ENCODE measurements around the gene SLC25A21. TPM values are rescaled to one million over a fixed set of nuclear protein-coding genes. Genes with fewer than 3 reads are reported as not detected.

SLC25A21 gene
- total and polyA plus RNA-seq, 2 experiments from 2014 or later, result 10.6 to 12.1 TPM

DNA sequence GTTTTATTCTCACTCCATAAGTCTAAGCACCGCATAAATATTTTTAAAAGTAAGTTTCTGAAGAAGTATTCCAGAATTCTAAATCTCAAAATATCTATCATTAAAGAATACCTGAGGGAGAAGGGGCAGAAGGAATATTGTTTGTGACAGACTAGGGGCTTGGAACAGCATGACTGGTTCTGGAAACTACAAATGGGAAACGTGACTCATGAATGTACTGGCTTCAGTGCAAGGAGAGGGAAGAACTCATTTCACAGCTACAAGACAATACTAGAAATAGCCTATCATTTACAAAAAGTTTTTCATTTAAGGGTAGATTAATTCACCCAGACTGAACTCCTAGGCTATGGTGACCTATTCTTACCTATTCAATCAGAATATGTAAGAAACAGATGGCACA, 121.3 kb downstream of the SLC25A21 start (continued):
- no peak for TF ChIP-seq EZH2 (IDR thresholded peaks at IDR 0.05; ENCODE audit: low read depth, unreplicated experiment)
- no peak for TF ChIP-seq EZH2phosphoT487 (IDR thresholded peaks at IDR 0.05; ENCODE audit: unreplicated experiment)
- TF ChIP-seq ZNF331 (CRISPR knock-in tag; IDR thresholded peaks at IDR 0.05; ENCODE audit: low read depth), result no peak
- TF ChIP-seq JUNB (IDR thresholded peaks at IDR 0.05; ENCODE audit: unreplicated experiment), result no peak
- TF ChIP-seq, protein P1, sequence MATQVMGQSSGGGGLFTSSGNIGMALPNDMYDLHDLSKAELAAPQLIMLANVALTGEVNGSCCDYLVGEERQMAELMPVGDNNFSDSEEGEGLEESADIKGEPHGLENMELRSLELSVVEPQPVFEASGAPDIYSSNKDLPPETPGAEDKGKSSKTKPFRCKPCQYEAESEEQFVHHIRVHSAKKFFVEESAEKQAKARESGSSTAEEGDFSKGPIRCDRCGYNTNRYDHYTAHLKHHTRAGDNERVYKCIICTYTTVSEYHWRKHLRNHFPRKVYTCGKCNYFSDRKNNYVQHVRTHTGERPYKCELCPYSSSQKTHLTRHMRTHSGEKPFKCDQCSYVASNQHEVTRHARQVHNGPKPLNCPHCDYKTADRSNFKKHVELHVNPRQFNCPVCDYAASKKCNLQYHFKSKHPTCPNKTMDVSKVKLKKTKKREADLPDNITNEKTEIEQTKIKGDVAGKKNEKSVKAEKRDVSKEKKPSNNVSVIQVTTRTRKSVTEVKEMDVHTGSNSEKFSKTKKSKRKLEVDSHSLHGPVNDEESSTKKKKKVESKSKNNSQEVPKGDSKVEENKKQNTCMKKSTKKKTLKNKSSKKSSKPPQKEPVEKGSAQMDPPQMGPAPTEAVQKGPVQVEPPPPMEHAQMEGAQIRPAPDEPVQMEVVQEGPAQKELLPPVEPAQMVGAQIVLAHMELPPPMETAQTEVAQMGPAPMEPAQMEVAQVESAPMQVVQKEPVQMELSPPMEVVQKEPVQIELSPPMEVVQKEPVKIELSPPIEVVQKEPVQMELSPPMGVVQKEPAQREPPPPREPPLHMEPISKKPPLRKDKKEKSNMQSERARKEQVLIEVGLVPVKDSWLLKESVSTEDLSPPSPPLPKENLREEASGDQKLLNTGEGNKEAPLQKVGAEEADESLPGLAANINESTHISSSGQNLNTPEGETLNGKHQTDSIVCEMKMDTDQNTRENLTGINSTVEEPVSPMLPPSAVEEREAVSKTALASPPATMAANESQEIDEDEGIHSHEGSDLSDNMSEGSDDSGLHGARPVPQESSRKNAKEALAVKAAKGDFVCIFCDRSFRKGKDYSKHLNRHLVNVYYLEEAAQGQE (IDR thresholded peaks at IDR 0.05; ENCODE audit: unreplicated experiment), result no peak
- no peak for TF ChIP-seq ZNF114 (CRISPR knock-in tag; IDR thresholded peaks at IDR 0.05)
- no peak for TF ChIP-seq CREB1 (CRISPR knock-in tag; IDR thresholded peaks at IDR 0.05; ENCODE audit: low read depth)
- no peak for TF ChIP-seq NANOG (IDR thresholded peaks at IDR 0.05; ENCODE audit: borderline replicate concordance)
- TF ChIP-seq, protein P2, sequence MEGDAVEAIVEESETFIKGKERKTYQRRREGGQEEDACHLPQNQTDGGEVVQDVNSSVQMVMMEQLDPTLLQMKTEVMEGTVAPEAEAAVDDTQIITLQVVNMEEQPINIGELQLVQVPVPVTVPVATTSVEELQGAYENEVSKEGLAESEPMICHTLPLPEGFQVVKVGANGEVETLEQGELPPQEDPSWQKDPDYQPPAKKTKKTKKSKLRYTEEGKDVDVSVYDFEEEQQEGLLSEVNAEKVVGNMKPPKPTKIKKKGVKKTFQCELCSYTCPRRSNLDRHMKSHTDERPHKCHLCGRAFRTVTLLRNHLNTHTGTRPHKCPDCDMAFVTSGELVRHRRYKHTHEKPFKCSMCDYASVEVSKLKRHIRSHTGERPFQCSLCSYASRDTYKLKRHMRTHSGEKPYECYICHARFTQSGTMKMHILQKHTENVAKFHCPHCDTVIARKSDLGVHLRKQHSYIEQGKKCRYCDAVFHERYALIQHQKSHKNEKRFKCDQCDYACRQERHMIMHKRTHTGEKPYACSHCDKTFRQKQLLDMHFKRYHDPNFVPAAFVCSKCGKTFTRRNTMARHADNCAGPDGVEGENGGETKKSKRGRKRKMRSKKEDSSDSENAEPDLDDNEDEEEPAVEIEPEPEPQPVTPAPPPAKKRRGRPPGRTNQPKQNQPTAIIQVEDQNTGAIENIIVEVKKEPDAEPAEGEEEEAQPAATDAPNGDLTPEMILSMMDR (conservative IDR thresholded peaks at IDR 0.05; ENCODE audit: low read depth in 2 of 2), result no peak
- TF ChIP-seq POLR2AphosphoS5 (IDR thresholded peaks at IDR 0.05; ENCODE audit: low read depth), result no peak

DNA sequence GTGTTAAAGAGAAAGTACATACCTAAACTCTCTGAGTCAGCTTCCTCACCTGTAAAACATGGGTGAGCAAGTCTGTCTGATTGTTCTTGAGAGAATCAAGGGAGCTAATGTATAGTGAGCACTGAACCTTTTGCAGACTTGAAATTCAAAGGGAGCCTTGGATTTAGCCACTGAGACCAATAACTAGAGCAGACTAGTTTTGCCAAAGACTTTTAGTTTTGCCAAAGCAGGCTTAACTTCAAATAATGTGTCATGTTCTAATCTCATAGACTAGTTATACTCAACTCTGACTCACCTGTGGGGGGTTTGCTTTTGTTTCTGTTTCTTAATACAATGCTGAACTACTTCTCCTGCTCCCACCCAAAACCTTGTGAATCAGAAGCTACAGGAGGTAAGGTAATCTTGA, 123.7 kb downstream of the SLC25A21 start:
- no peak for DNase-seq (ENCODE audit: low spot score)
- Histone ChIP-seq H3F3A (replicated peaks; ENCODE audit: low read depth) (no peaks in the 10 kb centered on the region), H3K4me2 (no peak overlapping the region), H3K4me1 (ENCODE audit: insufficient read depth) (peaks cover 4% of the 10 kb centered on the region; the same call in 1 of the 2 replicates), H3K27ac (ENCODE audit: low read depth) (no peak overlapping the region), H3K27me3 (ENCODE audit: insufficient read depth) (no peaks in the 10 kb centered on the region), H2AFZ (no peak overlapping the region), H3K4me3 (no peak overlapping the region), H3K36me3 (ENCODE audit: insufficient read depth) (no peaks in the 10 kb centered on the region), H3K9me2 (ENCODE audit: insufficient read depth) (no peaks in the 10 kb centered on the region), H3K79me2 (replicated peaks; ENCODE audit: insufficient read depth) (no peaks in the 10 kb centered on the region; the same call in 1 of the 2 replicates), H4K20me1 (replicated peaks; ENCODE audit: insufficient read depth) (no peaks in the 10 kb centered on the region)
- H3K4me1 Mint-ChIP-seq, result peaks cover 11% of the 10 kb centered on the region
- H3K36me3 Mint-ChIP-seq (ENCODE audit: low read depth), result no peaks in the 10 kb centered on the region
- no peak overlapping the region for H3K4me3 Mint-ChIP-seq
- no peaks in the 10 kb centered on the region for H3K9me3 Mint-ChIP-seq
- H3K27me3 Mint-ChIP-seq (ENCODE audit: insufficient read depth, low read depth, poor library complexity), result no peaks in the 10 kb centered on the region
- ATAC-seq, result no peak
- no peak overlapping the region for H3K27ac Mint-ChIP-seq
- TF ChIP-seq STAT1 (IDR thresholded peaks at IDR 0.05; ENCODE audit: unreplicated experiment) (no peak), JUNB (IDR thresholded peaks at IDR 0.05; ENCODE audit: unreplicated experiment) (no peak), NANOG (IDR thresholded peaks at IDR 0.05; ENCODE audit: borderline replicate concordance) (no peak)
- TF ChIP-seq, protein P1 (IDR thresholded peaks at IDR 0.05; ENCODE audit: unreplicated experiment), result no peak

All from GM23338 (cell line).